ENCODE results near the gene PTPRM. TPM values are rescaled to one million over a fixed set of nuclear protein-coding genes. Genes with fewer than 3 reads are reported as not detected.

Gene PTPRM
- total RNA-seq, 1 experiment from 2014 or later, result 6.2 TPM

- no peak for DNase-seq
- H2BK15ac ChIP-seq (ENCODE audit: low read depth, low read length), result no peak overlapping the region
- no peaks in the 10 kb centered on the region for H3K79me2 ChIP-seq (ENCODE audit: insufficient read depth, low read length)
- H2BK120ac ChIP-seq (ENCODE audit: low read depth, low read length, poor library complexity, severe bottlenecking), result no peak overlapping the region
- no peak overlapping the region for H3T11ph ChIP-seq (ENCODE audit: low read length)
- no peaks in the 10 kb centered on the region for H3K23me2 ChIP-seq (ENCODE audit: insufficient read length, low read depth, low read length, poor library complexity, severe bottlenecking)
- no peak overlapping the region for H3K23ac ChIP-seq (ENCODE audit: insufficient read length, low read depth, low read length)
- H3K79me1 ChIP-seq (ENCODE audit: insufficient read depth, low read depth, low read length, poor library complexity, severe bottlenecking), result no peaks in the 10 kb centered on the region
- H3K4me2 ChIP-seq (ENCODE audit: insufficient read depth, insufficient read length, low read length), result no peak overlapping the region
- peaks cover 11 to 17% of the 10 kb centered on the region in 2 experiments for H3K4me1 Mint-ChIP-seq
- no peak overlapping the region for H2AFZ ChIP-seq (ENCODE audit: low read length)
- H2BK12ac ChIP-seq (ENCODE audit: insufficient read length, low read depth, low read length), result no peak overlapping the region
- no peaks in the 10 kb centered on the region for H3K9me3 ChIP-seq (ENCODE audit: control insufficient read depth, low read depth, low read length)
- TF ChIP-seq, protein P1, sequence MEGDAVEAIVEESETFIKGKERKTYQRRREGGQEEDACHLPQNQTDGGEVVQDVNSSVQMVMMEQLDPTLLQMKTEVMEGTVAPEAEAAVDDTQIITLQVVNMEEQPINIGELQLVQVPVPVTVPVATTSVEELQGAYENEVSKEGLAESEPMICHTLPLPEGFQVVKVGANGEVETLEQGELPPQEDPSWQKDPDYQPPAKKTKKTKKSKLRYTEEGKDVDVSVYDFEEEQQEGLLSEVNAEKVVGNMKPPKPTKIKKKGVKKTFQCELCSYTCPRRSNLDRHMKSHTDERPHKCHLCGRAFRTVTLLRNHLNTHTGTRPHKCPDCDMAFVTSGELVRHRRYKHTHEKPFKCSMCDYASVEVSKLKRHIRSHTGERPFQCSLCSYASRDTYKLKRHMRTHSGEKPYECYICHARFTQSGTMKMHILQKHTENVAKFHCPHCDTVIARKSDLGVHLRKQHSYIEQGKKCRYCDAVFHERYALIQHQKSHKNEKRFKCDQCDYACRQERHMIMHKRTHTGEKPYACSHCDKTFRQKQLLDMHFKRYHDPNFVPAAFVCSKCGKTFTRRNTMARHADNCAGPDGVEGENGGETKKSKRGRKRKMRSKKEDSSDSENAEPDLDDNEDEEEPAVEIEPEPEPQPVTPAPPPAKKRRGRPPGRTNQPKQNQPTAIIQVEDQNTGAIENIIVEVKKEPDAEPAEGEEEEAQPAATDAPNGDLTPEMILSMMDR (conservative IDR thresholded peaks at IDR 0.05), result no peak
- no peaks in the 10 kb centered on the region for H3K27me3 ChIP-seq (ENCODE audit: insufficient read depth, low read length)
- no CpG with 5 or more reads among the region's 3 CpGs for WGBS (ENCODE audit: extremely low coverage, insufficient read length, low lambda C conversion rate)
- H2BK5ac ChIP-seq (ENCODE audit: insufficient read length, low read length), result no peak overlapping the region
- no peak overlapping the region for H3K18ac ChIP-seq (ENCODE audit: insufficient read length, low read depth, low read length)
- H3K14ac ChIP-seq (ENCODE audit: insufficient read depth, low read length), result no peak overlapping the region
- no peak overlapping the region for H4K8ac ChIP-seq (replicated peaks; ENCODE audit: insufficient read length, low read depth, low read length)
- H4K5ac ChIP-seq (ENCODE audit: insufficient read length, low read depth, low read length), result no peak overlapping the region
- H4K20me1 ChIP-seq (ENCODE audit: control insufficient read depth, insufficient read depth, insufficient read length), result no peaks in the 10 kb centered on the region
- H3K4me1 ChIP-seq (ENCODE audit: insufficient read depth, low read length), result no peaks in the 10 kb centered on the region; the same call in 1 of the 2 replicates
- no peak overlapping the region for H3K56ac ChIP-seq (ENCODE audit: insufficient read length, low read depth, low read length)
- H3K27ac ChIP-seq (ENCODE audit: insufficient read length, low read depth, low read length), result no peak overlapping the region
- H3K27me3 Mint-ChIP-seq (ENCODE audit: low read depth), result no peaks in the 10 kb centered on the region; the same call in 1 of the 2 replicates
- peak overlapping the region in 1 of 3 experiments; percentile 42; a peak in 2 of 7 replicates for H3K27ac Mint-ChIP-seq
- no peak overlapping the region for H4K91ac ChIP-seq (ENCODE audit: insufficient read length, low read depth, low read length)
- H2AK5ac ChIP-seq (ENCODE audit: insufficient read length, low read length), result no peak overlapping the region
- H3K36me3 Mint-ChIP-seq (ENCODE audit: insufficient read depth in 1 of 3, low read depth in 3 of 3), result no peaks in the 10 kb centered on the region; a peak in 1 of 7 replicates
- no peak overlapping the region for H2BK20ac ChIP-seq (ENCODE audit: low read depth, low read length, poor library complexity, severe bottlenecking)
- no peaks in the 10 kb centered on the region for H3K9me3 Mint-ChIP-seq
- H3K4ac ChIP-seq (ENCODE audit: low read depth, low read length), result no peak overlapping the region
- H3K9ac ChIP-seq (ENCODE audit: extremely low read depth, insufficient read length, low read length), result no peak overlapping the region
- no peak overlapping the region for H3K4me3 Mint-ChIP-seq
Measured at GRCh38 chr18:8422391-8422790, 855.3 kb downstream of the PTPRM start.
